ELR (cell line): ENCODE data around the gene GFM1.
"Not testable (repeated sequence)": the region's sequence is repeated elsewhere in the genome, so short reads cannot be mapped to it uniquely, and the experiment has no call there.

Experiments used
- DNase-seq: peaks from one replicate; pipeline ENCODE4 v3.0.0-alpha.2; 2015; ENCODE audit warnings: low read depth

GFM1 gene

GRCh38 chr3:158678687-158679086 lies 34.4 kb downstream of the GFM1 start:
- DNase-seq = no peak

DNA sequence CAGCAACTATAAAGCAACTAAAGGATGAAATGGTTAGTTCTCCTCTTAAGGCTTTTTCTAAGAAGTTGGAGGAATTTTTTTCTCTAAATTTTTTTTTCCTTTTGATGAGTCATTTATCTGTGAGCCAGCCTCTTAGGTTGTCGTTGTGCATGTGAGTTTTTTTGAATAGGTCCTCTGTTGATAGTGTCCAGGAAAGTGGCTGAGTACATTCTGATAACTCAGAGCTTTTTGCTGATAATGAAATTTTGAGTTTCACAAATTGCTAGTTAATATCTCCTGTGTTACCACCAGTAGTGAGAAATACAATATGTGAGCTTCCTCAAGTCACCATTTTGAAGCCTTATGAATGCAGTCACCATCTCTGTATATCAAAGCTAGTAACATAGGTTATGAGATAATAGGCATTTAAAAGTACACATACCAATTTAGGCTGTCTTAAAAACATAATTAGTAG lies 35.2 kb downstream of the GFM1 start:
- DNase-seq = peak; percentile 71

GRCh38 chr3:158680861-158681260 lies 36.5 kb downstream of the GFM1 start:
- DNase-seq = no peak

DNA sequence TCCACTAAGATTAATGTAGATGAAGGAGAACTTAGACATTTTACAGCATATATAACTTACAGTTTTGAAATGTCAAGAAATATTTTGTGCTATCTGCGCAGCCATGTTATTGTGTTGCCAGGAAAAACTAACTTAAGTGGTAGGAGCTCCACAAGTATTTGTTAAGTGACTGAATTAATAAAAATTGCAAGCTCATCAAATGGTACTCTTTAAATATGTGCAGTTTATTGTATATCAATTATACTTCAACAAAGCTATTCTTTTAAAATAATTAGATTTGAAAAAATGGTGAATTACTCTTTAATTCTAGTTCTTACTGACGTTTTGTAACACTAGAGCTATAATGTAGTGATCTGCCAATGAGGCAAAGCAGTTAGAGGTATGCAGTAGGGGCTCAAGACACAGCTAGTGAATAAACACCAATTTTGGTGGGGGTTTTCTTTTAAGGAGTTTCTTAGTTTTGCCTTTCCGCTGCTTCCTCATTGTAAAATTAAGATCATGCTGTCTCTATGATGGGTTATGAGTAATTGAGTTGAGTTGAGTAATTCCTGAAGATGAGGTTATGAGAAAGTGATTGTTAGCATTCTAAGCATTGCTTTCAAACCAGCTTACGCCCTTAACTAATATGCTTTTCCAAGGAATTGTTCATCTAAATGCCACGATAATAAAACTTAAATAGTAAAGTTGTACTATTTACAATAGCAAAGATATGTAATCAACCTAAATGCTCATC lies 39.1 kb downstream of the GFM1 start:
- peak; percentile 85 for DNase-seq

GRCh38 chr3:158685159-158685558 lies 40.8 kb downstream of the GFM1 start:
- DNase-seq = peak; percentile 61

DNA sequence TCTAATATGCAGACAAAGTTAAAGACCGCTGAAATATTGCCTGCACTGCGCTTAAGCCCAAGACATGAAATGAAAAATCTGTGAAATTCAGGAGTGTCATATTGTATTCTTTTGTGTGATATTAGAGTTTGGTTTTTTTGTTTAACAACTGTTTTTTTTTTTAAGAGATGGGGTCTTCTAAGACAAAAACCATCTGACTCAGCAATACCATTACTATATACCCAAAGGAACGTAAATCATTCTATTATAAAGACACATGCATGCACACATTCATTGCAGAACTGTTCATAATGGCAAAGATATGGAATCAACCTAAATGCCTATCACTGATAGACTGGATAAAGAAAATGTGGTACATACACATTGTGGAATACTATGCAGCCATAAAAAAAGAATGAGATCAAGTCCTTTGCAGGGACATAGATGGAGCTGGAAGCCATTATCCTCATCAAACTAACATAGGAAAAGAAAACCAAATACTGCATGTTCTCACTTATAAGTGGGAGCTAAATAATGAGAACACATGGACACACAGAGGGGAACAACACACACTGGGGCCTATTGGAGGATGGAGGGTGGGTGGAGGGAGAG lies 49.6 kb downstream of the GFM1 start:
- DNase-seq = not testable (repeated sequence)

GRCh38 chr3:158696618-158697017 lies 52.3 kb downstream of the GFM1 start:
- peak; percentile 49 for DNase-seq

DNA sequence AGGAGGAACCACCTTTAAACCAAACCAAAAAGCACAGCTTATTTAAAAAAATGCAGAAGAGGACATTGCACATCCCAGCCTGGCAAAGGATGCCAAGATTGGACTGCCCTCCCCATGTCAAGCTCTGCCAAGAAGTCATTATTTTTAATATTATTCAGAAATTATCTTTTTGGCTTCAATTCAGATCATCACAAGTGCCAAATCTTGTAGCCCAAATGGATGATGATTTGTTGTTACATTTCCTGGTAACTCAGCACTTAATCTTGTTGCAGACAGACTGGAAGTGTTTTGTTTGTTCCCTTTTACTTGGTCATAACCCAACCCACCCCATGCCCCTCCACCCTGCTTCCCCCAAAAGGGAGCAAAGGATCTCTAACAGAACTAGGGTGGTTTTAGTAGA lies 56.2 kb downstream of the GFM1 start:
- no peak for DNase-seq

GRCh38 chr3:158701420-158702065 lies 57.2 kb downstream of the GFM1 start:
- DNase-seq = peak; percentile 73

- peak; percentile 91 for DNase-seq
These were observed 58.6 kb downstream of the GFM1 start for GRCh38 chr3:158702815-158703481.

- no peak for DNase-seq
These were observed 59.2 kb downstream of the GFM1 start for GRCh38 chr3:158703566-158703965.

- DNase-seq = peak; percentile 98
These were observed 65.3 kb downstream of the GFM1 start for GRCh38 chr3:158709666-158710083.

DNA sequence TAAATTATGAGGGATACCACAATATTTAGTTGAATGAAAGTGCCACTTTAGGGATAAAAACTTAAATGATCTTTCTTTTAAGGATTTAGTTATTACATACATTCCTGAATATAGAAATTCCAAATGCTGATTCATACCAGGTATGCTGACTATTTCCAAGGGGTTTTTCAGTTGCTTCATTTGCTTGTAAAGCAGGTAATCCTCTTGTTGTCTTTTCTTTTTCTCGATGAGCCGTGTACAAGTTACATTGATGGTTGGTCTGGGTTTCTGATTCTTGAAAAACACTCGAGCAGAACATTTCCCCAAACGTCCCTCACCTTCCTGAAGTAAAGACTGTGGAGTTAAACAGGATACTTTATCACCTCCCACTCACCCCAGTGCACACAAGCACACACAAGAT lies 66.3 kb downstream of the GFM1 start:
- no peak for DNase-seq

GRCh38 chr3:158711886-158712285 lies 67.6 kb downstream of the GFM1 start:
- peak; percentile 87 for DNase-seq

GRCh38 chr3:158712443-158712842 lies 68.1 kb downstream of the GFM1 start:
- DNase-seq = no peak

DNA sequence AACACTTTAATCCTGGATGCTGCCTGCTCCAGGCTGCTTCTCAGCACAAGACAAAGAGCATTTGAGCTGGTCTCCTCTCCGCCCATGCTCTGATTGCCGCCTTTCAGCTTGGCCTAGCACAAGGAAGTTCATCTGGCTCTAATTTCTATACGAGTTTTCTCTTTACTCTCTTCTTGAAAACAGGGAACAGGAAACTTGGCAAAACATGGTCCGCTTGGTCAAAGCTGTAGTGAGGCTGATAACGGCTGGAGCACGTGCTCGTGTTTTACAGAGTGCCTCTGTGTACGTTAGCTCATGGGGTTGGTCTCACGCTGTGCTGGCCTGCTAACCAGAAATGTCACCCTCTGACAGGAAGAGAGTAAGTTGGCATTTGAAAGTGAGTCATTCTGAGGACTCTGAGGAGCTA lies 68.8 kb downstream of the GFM1 start:
- DNase-seq = peak; percentile 57

- DNase-seq = no peak
These were observed 73.2 kb downstream of the GFM1 start for GRCh38 chr3:158717576-158717975.

DNA sequence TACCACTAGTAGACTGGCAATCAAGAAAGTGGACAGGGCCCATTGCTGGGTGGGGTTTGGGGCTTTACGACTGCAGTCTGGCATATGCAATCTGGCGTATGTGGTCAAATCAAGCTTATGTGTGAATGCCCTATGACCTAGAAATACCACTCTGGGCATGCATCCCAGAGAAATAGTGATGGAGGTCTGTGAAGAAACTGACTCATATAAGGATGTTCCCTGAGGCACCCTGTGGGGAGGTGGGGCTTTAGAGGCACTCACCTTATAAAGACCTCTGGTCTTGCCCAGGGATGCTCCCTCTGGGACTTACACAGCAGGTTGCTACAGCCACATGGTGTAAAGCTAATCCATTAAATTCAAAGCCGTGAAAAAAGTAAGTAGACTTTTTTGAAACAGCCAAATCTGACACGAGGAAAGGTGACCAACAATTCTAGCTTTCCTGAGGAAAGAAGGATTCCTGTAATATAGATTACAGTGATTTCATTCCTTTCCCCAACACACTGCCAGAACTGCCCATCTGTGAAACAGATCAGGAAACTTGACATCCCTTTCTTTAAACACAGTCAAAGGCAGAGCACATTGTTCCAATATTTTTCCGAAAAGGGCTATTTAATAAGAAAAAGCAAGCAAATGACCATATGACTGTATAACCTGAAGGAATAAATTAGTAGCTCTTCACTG lies 74.3 kb downstream of the GFM1 start:
- DNase-seq = peak; percentile 95

DNA sequence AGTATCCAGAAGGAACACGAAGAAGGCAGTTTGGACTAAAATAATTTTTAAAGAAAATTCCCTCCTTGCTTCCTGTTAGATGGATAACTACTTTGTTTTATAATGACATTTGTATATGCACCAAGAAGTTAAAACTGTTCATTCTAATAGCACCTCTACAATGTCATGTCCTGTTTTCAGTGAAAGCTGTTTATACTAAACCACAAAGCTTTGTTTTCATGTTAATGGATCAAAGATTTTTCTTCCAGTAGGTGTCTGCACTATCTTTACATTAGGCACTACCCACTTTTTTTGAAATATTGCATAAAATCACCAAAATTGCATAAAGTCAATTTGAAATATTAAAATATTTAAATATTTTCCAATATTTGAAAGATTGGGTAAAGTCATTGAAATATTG lies 77.8 kb downstream of the GFM1 start:
- DNase-seq = no peak

DNA sequence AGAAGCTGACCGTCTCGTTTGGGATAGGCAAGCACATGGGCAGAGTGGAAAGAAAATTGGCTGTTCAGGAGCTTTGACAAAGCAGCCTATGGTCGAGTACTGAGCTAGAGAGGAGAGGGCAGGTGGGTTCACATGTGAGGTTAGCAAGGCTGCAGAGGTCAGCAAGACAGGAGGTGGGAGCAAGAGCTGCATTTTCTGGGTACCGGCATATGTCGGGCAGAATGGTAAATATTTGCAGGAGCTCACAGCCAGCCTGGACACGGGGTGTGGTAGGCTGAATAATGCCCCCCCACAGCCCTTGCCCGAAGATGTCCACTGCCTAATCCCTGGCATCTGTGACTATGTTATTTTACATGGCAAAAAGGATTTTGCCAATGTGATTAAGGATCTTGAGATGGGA lies 79.7 kb downstream of the GFM1 start:
- no peak for DNase-seq

DNA sequence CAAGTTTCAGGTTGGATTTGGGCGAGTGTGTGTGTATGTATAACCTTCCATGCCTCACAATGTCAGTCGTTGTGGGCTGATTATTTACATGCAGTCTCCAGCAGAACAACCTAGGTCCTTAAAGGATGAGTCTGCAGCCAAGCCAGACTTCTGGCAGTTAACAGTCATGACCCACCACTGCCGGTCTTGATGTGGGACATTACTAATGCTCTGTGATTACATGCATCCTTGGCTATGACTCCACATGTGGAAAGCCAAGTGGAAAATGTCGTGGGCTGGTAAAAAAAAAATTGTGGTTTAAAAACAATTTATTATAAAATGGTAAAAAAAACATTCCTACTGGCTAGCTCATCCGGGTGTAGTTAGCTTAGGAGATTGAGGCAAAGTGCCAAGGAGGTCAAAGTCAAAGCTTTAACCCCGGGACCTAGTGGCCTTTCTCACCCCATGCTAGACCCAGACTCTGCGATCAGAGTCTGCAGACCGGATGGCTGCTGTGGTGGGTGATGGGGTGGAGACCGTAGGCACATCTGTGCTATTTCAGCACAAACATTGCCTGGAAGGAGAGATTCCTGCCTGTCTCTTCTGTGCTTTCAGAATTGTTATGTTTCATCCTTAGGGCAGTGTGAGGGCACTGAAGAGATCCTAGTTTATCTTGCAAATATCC lies 81.2 kb downstream of the GFM1 start:
- peak; percentile 97 for DNase-seq
